HCT116 (cell line): ENCODE results near the gene CDH16. TPM values are rescaled to one million over a fixed set of nuclear protein-coding genes. Genes with fewer than 3 reads are reported as not detected.

ENCODE experiments used
- CBX3 ChIP-seq: IDR thresholded peaks from 2 replicates; pipeline ENCODE4 v1.6.1; 2012; ENCODE audit warnings: low read depth
- EZH2 ChIP-seq: fragments of 200-600 bp; sonication (generic); IDR thresholded peaks from 2 replicates; pipeline ENCODE4 v1.6.1; 2017; ENCODE audit warnings: antibody characterized with exemption, mixed run types
- JUND ChIP-seq: IDR thresholded peaks from 2 replicates; pipeline ENCODE4 v1.6.1; 2012
- POLR2AphosphoS5 ChIP-seq: IDR thresholded peaks from 2 replicates; pipeline ENCODE4 v1.6.1; 2011; ENCODE audit warnings: mild to moderate bottlenecking, low read depth, low read length, moderate library complexity
- SP1 ChIP-seq: IDR thresholded peaks from 2 replicates; pipeline ENCODE4 v1.6.1; 2012; ENCODE audit warnings: low read depth
- SRF ChIP-seq: IDR thresholded peaks from 2 replicates; pipeline ENCODE4 v1.6.1; 2012; ENCODE audit warnings: low read depth
- total RNA-seq: library from RNA; stranded (reverse); gene quantifications from one replicate; pipeline ENCODE4 v1.2.1, GENCODE V29; 2021; ENCODE audit not compliant: unreplicated experiment
- TF ChIP-seq, protein P1 (sequence below): IDR thresholded peaks from 2 replicates; pipeline ENCODE4 v1.6.1; 2012; ENCODE audit warnings: low read depth
- TF ChIP-seq, protein P2 (sequence below), 3 experiments: fragments of 200-600 bp in 1 of 3; sonication (generic) in 1 of 3; IDR thresholded peaks in 2 of 3; conservative IDR thresholded peaks in 1 of 3; 2 replicates each; pipeline ENCODE4 v1.5.1; 2012 to 2017; ENCODE audit warnings: low read depth in 2 of 3, low read length in 2 of 3, antibody characterized with exemption in 1 of 3, borderline replicate concordance in 1 of 3, control low read depth in 1 of 3, mild to moderate bottlenecking in 1 of 3, mixed read lengths in 1 of 3, mixed run types in 1 of 3, moderate library complexity in 1 of 3; ENCODE audit not compliant: insufficient read depth in 1 of 3

The CDH16 gene
- total RNA-seq, 1 experiment from 2014 or later: not detected

DNA sequence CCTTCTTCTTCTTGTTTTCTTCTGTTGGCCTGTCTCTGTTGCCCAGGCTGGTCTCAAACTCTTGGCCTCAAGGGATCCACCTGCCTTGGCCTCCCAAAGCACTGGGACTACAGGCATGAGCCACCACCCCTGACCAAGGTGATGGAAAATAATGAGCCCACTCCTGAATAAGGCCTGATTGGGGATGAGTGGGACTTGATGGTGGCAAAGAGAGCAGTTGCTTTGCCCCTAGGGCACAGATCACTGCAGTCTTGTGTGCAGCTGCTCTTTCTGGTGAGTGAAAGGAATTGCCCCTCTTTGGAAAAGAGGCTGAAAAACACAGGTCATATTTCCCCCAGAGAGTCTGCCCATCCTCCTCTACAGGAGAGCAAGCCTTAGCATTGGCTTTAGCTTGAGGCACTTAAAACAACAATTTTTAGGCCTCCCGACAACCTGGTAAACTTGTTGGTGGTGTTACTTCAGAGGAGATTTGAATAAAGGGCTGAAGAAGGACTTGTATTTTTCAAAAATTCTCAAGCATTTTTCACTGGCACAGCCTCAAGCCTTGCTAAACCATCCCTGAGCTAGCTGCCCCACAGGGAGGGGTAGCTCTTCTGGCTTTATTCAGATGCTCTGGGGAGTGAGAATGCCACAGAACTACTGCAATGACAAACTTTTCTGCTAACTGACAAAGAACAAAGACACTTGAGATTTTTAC lies 44.5 kb downstream of the CDH16 start (continued):
- TF ChIP-seq POLR2AphosphoS5 (no peak), SP1 (no peak), EZH2 (no peak), JUND (no peak), CBX3 (no peak), SRF (no peak)
- TF ChIP-seq, protein P1, sequence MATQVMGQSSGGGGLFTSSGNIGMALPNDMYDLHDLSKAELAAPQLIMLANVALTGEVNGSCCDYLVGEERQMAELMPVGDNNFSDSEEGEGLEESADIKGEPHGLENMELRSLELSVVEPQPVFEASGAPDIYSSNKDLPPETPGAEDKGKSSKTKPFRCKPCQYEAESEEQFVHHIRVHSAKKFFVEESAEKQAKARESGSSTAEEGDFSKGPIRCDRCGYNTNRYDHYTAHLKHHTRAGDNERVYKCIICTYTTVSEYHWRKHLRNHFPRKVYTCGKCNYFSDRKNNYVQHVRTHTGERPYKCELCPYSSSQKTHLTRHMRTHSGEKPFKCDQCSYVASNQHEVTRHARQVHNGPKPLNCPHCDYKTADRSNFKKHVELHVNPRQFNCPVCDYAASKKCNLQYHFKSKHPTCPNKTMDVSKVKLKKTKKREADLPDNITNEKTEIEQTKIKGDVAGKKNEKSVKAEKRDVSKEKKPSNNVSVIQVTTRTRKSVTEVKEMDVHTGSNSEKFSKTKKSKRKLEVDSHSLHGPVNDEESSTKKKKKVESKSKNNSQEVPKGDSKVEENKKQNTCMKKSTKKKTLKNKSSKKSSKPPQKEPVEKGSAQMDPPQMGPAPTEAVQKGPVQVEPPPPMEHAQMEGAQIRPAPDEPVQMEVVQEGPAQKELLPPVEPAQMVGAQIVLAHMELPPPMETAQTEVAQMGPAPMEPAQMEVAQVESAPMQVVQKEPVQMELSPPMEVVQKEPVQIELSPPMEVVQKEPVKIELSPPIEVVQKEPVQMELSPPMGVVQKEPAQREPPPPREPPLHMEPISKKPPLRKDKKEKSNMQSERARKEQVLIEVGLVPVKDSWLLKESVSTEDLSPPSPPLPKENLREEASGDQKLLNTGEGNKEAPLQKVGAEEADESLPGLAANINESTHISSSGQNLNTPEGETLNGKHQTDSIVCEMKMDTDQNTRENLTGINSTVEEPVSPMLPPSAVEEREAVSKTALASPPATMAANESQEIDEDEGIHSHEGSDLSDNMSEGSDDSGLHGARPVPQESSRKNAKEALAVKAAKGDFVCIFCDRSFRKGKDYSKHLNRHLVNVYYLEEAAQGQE: no peak
- TF ChIP-seq, protein P2, sequence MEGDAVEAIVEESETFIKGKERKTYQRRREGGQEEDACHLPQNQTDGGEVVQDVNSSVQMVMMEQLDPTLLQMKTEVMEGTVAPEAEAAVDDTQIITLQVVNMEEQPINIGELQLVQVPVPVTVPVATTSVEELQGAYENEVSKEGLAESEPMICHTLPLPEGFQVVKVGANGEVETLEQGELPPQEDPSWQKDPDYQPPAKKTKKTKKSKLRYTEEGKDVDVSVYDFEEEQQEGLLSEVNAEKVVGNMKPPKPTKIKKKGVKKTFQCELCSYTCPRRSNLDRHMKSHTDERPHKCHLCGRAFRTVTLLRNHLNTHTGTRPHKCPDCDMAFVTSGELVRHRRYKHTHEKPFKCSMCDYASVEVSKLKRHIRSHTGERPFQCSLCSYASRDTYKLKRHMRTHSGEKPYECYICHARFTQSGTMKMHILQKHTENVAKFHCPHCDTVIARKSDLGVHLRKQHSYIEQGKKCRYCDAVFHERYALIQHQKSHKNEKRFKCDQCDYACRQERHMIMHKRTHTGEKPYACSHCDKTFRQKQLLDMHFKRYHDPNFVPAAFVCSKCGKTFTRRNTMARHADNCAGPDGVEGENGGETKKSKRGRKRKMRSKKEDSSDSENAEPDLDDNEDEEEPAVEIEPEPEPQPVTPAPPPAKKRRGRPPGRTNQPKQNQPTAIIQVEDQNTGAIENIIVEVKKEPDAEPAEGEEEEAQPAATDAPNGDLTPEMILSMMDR (IDR thresholded peaks at IDR 0.05 in 2 of 3, conservative IDR thresholded peaks at IDR 0.05 in 1 of 3; ENCODE audit: borderline replicate concordance in 1 of 3, insufficient read depth in 1 of 3, low read depth in 2 of 3, low read length in 2 of 3): no peak
- TF ChIP-seq, all 23 proteins: peak for 0
